ENCODE results near the gene SLC8A3. TPM values are rescaled to one million over a fixed set of nuclear protein-coding genes. Genes with fewer than 3 reads are reported as not detected.

The SLC8A3 gene
- total RNA-seq, 4 donors from 2014 or later = 0.21 to 0.76 TPM; not detected in 2

Other genes starting within 250 kb of the SLC8A3 start
- gene COX16, start 170.7 kb upstream of the SLC8A3 start, total RNA-seq = 10 to 100 TPM in 3 of 4 donors, 1 to 10 TPM in 1; 8.9 to 24.5 (median 20.8) TPM
- 10 to 100 TPM; 10.1 to 25.9 (median 14.9) TPM for gene SYNJ2BP, start 228.1 kb upstream of the SLC8A3 start, total RNA-seq